HUDEP-2 (cell line): Measurements from ENCODE around the gene ITGAL.

Source experiments
- DNase-seq, 76 experiments: peaks; one replicate each; lab custom pipeline; 2025; ENCODE audit not compliant: unreplicated experiment in 76 of 76; lab: John Stamatoyannopoulos, UW

ITGAL gene

DNA sequence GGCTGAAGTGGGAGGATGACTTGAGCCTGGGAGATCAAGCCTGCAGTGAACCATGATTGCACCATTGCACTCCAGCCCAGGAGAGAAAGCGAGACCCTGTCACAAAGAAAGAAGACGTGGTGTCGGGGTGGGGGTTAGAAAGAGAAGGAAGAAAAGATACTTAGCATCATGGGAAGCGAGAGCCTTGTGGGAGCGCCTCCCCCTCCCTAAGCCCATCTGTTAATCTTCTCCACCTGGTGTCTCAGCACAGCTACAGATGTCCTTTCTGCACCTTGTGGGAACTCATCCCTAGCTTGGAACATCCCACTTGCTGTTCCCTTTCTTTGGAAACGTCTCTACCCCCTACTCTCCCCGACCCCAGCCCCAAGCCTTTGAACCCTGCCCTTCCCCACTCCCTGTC, 93.0 kb downstream of the ITGAL start:
- DNase-seq: no peak

DNA sequence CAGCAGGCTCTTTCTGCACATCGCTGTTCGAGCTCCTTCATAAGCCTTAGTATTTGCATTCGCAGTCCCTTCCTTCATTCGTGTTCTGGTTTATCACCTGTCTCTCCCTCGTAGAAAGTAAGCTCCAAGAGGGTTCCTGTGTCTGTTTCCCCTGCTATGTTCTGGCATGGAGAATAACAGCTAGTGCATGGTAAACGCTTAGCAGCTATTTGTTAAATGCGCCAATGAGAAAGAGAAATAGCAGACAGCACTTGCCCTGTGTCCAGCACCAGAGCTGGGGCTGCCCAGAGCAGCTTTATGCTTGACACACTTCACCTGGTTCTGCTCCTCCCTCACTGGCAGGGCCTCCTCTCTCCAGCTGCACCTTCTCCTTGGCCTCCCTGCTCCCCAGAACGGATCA, 93.4 kb downstream of the ITGAL start:
- DNase-seq: no peak

DNA sequence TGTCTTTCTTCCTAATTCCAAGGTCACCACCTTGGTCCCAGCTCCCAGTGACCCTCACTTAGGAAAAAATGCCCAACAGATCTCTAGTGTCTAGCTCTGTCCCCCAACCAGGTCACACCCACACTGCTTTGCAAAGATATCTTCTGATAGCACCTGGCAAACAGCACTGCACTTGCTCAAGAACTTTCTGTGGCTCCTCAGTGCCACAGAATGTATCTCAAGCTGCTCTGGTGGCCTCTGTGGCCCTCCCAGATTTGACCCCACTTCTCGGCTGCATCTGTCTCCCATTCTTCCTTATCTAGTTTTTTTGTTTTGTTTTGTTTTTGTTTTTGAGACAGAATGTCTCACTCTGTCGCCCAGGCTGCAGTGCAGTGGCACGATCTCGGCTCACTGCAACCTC, 94.0 kb downstream of the ITGAL start:
- DNase-seq: no peak

DNA sequence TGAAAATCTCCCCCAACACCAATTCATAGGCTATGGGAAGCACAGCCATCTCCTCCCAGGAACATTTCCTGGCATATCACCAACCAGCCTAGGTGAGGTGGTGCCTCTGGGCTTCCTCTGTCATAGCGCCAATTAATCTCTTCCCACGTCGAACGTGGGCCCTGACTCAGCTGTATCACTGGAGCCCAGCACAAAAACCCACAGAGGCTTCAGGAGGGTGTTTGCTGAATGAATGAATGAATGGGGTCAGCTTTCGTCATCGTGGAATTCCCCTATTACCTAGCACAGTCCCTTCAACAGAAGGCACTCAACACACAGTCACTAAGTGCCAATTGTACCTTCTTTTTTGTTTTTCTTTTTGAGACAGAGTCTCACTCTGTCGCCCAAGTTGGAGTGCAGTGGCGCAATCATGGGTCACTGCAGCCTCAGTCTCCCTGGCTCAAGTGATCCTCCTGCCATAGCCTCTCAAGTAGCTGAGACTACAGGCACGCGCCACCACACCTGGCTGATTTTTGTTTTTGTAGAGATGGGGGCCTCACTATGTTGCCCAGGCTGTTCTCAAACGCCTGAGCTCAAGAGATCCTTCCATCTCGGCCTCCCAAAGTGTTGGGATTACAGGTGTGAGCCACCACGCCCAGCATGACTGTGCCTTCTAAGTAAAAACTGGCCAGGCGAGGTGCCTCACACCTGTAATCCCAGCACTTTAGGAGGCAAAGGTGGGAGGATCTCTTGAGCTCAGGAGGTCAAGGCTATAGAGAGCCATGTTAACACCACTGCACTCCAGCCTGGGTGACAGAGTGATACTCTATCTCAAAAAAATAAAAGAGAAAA, 94.8 kb downstream of the ITGAL start:
- no peak for DNase-seq

- no peak for DNase-seq
Measured at GRCh38 chr16:30567991-30568638, 95.6 kb downstream of the ITGAL start.

- DNase-seq: no peak
Measured at GRCh38 chr16:30569281-30569680, 96.7 kb downstream of the ITGAL start.

DNA sequence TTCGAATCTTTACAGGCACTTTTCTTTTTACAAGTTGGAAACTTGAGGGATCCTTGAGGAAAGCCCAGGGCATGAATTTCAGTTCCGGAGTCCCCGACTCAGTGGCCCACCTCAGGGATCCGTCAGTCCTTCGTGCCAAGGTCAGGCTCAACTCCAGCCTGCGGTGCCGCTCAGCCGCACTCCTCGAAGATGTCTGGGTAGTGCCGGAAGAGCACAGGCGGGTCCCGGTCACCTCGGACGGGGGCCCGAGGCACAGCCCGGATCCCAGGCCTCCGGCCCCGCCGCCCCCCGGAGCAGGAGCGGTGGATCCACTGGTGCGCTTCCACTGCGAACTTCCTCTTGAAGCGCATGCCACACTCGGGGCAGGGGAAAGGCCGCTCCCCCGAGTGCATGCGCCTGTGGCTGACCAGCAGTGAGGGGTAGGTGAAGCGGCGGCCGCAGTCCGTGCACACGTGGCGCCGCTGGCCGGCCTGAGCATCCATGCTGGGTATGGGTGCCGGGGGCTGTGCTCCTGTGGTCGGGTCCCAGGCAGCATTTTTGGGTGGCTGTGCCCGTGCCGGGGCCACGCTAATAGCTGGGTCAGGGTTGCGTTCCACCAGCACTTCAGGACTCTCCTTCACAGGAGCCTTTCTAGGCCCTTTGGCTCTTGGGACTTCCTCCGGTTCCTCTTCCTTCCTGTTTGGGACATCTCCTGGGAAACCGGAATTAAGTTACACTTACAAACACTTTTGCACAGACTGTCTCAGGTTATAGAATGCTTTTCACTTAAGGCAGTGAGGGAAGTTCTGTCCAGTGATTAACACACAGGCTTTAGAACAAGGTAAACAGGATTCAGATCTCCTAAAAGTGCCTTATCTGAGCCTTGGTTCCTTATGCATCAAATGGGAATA, 97.4 kb downstream of the ITGAL start:
- DNase-seq: no peak

DNA sequence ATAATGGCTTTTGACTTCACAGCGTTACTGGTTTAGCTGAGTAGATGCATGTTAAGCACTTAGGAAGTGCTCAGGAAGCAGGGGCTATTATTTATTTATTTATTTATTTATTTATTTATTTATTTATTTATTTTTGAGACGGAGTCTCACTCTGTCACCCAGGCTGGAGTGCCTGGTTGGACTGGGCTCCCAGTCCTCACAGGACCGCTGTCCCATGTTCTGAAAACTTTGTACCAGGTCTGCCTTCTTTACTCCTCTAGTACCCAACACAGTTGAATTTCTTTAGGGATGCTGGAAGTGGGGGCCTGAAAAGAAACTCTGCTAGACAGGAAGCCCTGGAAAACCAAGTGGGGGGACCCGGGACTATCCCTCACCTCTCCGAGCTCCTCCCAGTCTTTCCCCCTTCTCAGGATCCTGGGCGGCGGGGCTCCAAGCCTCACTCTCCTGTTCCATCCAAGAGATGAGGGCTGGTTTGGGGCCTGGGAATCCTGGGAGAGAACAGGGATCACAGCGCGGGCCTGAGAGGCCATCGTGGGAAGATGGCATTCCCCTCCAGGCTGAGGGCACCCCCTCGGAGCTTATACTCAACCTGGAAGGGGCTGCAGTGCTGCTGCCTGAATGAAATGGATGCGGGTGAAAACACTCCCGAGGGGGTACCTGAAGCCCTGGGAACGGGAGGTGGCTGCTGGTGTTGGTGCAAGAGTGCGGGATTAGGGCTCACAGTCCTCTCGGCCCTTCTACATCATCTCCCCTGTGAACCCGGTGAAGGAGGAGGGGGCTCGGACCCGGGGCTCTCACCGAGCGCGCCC, 98.3 kb downstream of the ITGAL start:
- DNase-seq: peak in 1 of 76 experiments; percentile 51

GRCh38 chr16:30571445-30572322, 99.1 kb downstream of the ITGAL start, which contains the start of gene ZNF688:
ZNF688 (minus strand) TSS chr16:30571714; CDS start chr16:30571629, 85 bp downstream.
- peak in 75 of 76 experiments; percentile 50 to 97 (median 91) for DNase-seq
